ENCODE data around the gene PHLDB1.

DNA sequence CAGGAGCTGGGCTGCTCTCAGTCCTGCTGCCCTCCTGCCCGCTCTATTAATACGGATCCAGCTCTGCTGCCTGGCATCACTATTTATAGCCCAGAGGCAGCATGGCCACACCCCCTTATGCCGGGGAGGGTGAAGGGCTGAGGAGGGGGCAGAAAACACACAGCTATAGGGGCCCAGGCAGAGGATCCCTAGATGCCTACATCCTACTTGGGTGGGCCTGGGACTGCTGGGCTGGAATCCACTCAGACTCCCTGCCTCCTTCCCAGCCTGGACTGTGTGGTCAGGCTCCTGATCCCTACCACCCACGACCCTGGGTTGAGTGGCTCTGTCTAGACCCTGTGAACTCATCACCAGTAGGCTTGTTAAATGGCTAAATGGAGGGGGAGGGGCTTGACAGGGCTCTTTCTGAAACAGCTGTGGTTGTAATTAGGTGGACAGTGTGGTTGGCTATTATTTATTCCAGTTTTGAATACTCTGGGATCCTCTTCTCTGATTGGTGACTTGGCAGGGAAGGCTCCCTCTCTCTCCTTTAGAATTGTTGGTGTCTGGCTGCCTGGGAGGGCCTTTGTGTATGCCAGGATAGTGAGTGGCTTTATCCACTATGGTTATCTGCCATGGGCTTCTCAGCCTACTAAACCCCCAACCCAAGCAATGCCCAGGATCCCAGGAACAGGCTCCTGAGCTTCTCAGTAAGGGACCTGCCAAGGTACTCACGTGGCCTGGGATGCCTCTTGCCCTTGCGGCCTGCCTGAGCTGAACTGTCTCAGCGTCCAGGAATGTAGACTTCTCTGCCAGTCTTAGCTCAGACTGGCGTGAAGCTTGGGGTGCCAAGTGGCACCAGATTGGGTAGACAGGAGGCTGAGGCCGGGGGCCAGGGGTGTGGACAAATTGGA is 15.2 kb downstream of the PHLDB1 start:
- TF ChIP-seq EZH2 (IDR thresholded peaks at IDR 0.05; ENCODE audit: low read depth) (no peak), CTCF (conservative IDR thresholded peaks at IDR 0.05) (no peak)

Measured in PC-9 (cell line).